HEK293 (cell line): ENCODE results near the gene CBX5.
A peak's percentile ranks its signal among the peaks of the same experiment; 100 is the strongest.

Experiments used
- CTCF ChIA-PET: fragments of 350-600 bp; formaldehyde crosslinking; extraction: SDS; loops from one replicate; lab custom pipeline; 2021; ENCODE audit warnings: antibody characterized with exemption; lab: Yijun Ruan, JAX
- POLR2A ChIA-PET: fragments of 300-600 bp; formaldehyde crosslinking; extraction: SDS; loops from one replicate; lab custom pipeline; 2020; ENCODE audit warnings: antibody characterized with exemption, inconsistent platforms; lab: Yijun Ruan, JAX
- H3K27ac ChIP-seq: fragments of 200-500 bp; sonication (Bioruptor generic); 2 replicates; pipeline ENCODE4 v1.5.1; 2014; ENCODE audit warnings: low read depth, low read length, control low read depth, inconsistent platforms; ENCODE audit errors: extremely low read depth
- H3K36me3 ChIP-seq, 2 experiments: fragments of 200-500 bp in 1 of 2; sonication (Bioruptor generic) in 1 of 2; 1 replicate in 1 of 2; 2 replicates in 1 of 2; pipeline ENCODE4 v1.5.1; 2014 to 2017; ENCODE audit warnings: inconsistent platforms in 2 of 2, low read length in 2 of 2; ENCODE audit not compliant: control insufficient read depth in 2 of 2, insufficient read depth in 1 of 2
- H3K4me1 ChIP-seq: fragments of 200-500 bp; sonication (Bioruptor generic); 2 replicates; pipeline ENCODE4 v1.5.1; 2014; ENCODE audit warnings: mild to moderate bottlenecking, low read length, inconsistent platforms; ENCODE audit not compliant: control insufficient read depth, insufficient read depth
- H3K4me3 ChIP-seq: 2 replicates; pipeline ENCODE4 v1.5.1; 2011; ENCODE audit warnings: low read depth, mild to moderate bottlenecking, control low read depth, low read length, moderate library complexity
- H3K9me3 ChIP-seq: fragments of 200-500 bp; sonication (Bioruptor generic); 2 replicates; pipeline ENCODE4 v1.5.1; 2014; ENCODE audit warnings: low read depth, low read length, inconsistent platforms; ENCODE audit not compliant: control insufficient read depth, insufficient read depth
- FEZF1 ChIP-seq: fragments of 450-650 bp; formaldehyde crosslinking; IDR thresholded peaks from 2 replicates; pipeline ENCODE4 v1.5.1; 2016; ENCODE audit warnings: missing biosample characterization, missing genetic modification characterization
- GLIS1 ChIP-seq: fragments of 450-650 bp; formaldehyde crosslinking; IDR thresholded peaks from 2 replicates; pipeline ENCODE4 v1.5.1; 2016; ENCODE audit warnings: missing biosample characterization, missing genetic modification characterization
- GLIS2 ChIP-seq: fragments of 450-650 bp; formaldehyde crosslinking; IDR thresholded peaks from 2 replicates; pipeline ENCODE4 v1.5.1; 2016; ENCODE audit warnings: missing biosample characterization, missing genetic modification characterization
- KLF1 ChIP-seq: fragments of 450-650 bp; formaldehyde crosslinking; IDR thresholded peaks from 2 replicates; pipeline ENCODE4 v1.5.1; 2016; ENCODE audit warnings: missing biosample characterization, missing genetic modification characterization
- KLF16 ChIP-seq: fragments of 450-650 bp; formaldehyde crosslinking; IDR thresholded peaks from 2 replicates; pipeline ENCODE4 v1.5.1; 2017; ENCODE audit warnings: missing biosample characterization, missing genetic modification characterization
- KLF17 ChIP-seq: fragments of 450-650 bp; formaldehyde crosslinking; IDR thresholded peaks from 2 replicates; pipeline ENCODE4 v1.5.1; 2016; ENCODE audit warnings: missing biosample characterization, missing genetic modification characterization
- KLF8 ChIP-seq: fragments of 450-650 bp; formaldehyde crosslinking; IDR thresholded peaks from 2 replicates; pipeline ENCODE4 v1.5.1; 2016; ENCODE audit warnings: missing biosample characterization, missing genetic modification characterization
- SP2 ChIP-seq: fragments of 450-650 bp; formaldehyde crosslinking; IDR thresholded peaks from 2 replicates; pipeline ENCODE4 v1.5.1; 2016; ENCODE audit warnings: missing biosample characterization, missing genetic modification characterization
- SP7 ChIP-seq: fragments of 450-650 bp; formaldehyde crosslinking; IDR thresholded peaks from 2 replicates; pipeline ENCODE4 v1.5.1; 2016; ENCODE audit warnings: missing biosample characterization, missing genetic modification characterization
- TCF7L2 ChIP-seq: IDR thresholded peaks from 2 replicates; pipeline ENCODE4 v1.6.1; 2011; ENCODE audit warnings: low read depth, mild to moderate bottlenecking, inconsistent platforms, low read length, moderate library complexity, borderline replicate concordance
- WT1 ChIP-seq: fragments of 450-650 bp; formaldehyde crosslinking; IDR thresholded peaks from 2 replicates; pipeline ENCODE4 v1.5.1; 2016; ENCODE audit warnings: missing biosample characterization, missing genetic modification characterization
- ZBTB1 ChIP-seq: fragments of 450-650 bp; formaldehyde crosslinking; IDR thresholded peaks from 2 replicates; pipeline ENCODE4 v1.5.1; 2016; ENCODE audit warnings: missing biosample characterization, missing genetic modification characterization
- ZFP41 ChIP-seq: fragments of 450-650 bp; formaldehyde crosslinking; IDR thresholded peaks from 2 replicates; pipeline ENCODE4 v1.5.1; 2016; ENCODE audit warnings: missing biosample characterization, missing genetic modification characterization, borderline replicate concordance
- ZFP69B ChIP-seq: fragments of 450-650 bp; formaldehyde crosslinking; IDR thresholded peaks from 2 replicates; pipeline ENCODE4 v1.5.1; 2016; ENCODE audit warnings: missing biosample characterization, missing genetic modification characterization
- ZIC2 ChIP-seq: fragments of 450-650 bp; formaldehyde crosslinking; IDR thresholded peaks from 2 replicates; pipeline ENCODE4 v1.5.1; 2016; ENCODE audit warnings: missing biosample characterization, missing genetic modification characterization
- ZNF10 ChIP-seq: fragments of 450-650 bp; formaldehyde crosslinking; IDR thresholded peaks from 2 replicates; pipeline ENCODE4 v1.5.1; 2017; ENCODE audit warnings: missing biosample characterization, missing genetic modification characterization
- ZNF138 ChIP-seq: fragments of 450-650 bp; formaldehyde crosslinking; IDR thresholded peaks from 2 replicates; pipeline ENCODE4 v1.5.1; 2016; ENCODE audit warnings: missing biosample characterization, missing genetic modification characterization, borderline replicate concordance
- ZNF16 ChIP-seq: fragments of 450-650 bp; formaldehyde crosslinking; IDR thresholded peaks from 2 replicates; pipeline ENCODE4 v1.5.1; 2016; ENCODE audit warnings: low read depth, missing biosample characterization, missing genetic modification characterization
- ZNF341 ChIP-seq: fragments of 450-650 bp; formaldehyde crosslinking; IDR thresholded peaks from 2 replicates; pipeline ENCODE4; 2016; ENCODE audit warnings: low read depth, missing biosample characterization, missing genetic modification characterization
- ZNF394 ChIP-seq: fragments of 450-650 bp; formaldehyde crosslinking; IDR thresholded peaks from 2 replicates; pipeline ENCODE4 v1.5.1; 2016; ENCODE audit warnings: missing biosample characterization, missing genetic modification characterization, mild to moderate bottlenecking, moderate library complexity, borderline replicate concordance
- ZNF398 ChIP-seq: fragments of 450-650 bp; formaldehyde crosslinking; IDR thresholded peaks from 2 replicates; pipeline ENCODE4 v1.5.1; 2017; ENCODE audit warnings: missing biosample characterization, missing genetic modification characterization
- ZNF423 ChIP-seq: fragments of 450-650 bp; formaldehyde crosslinking; IDR thresholded peaks from 2 replicates; pipeline ENCODE4 v1.5.1; 2016; ENCODE audit warnings: missing biosample characterization, missing genetic modification characterization
- ZNF544 ChIP-seq: fragments of 450-650 bp; formaldehyde crosslinking; IDR thresholded peaks from 2 replicates; pipeline ENCODE4 v1.5.0; 2017; ENCODE audit warnings: missing biosample characterization, missing genetic modification characterization
- ZNF549 ChIP-seq: fragments of 450-650 bp; IDR thresholded peaks from 2 replicates; pipeline ENCODE4 v1.5.1; 2018; ENCODE audit warnings: missing biosample characterization, missing genetic modification characterization, mild to moderate bottlenecking, inconsistent platforms, moderate library complexity
- ZNF692 ChIP-seq: fragments of 450-650 bp; formaldehyde crosslinking; IDR thresholded peaks from 2 replicates; pipeline ENCODE4 v1.5.1; 2016; ENCODE audit warnings: missing biosample characterization, missing genetic modification characterization
- ZNF701 ChIP-seq: fragments of 450-650 bp; formaldehyde crosslinking; IDR thresholded peaks from 2 replicates; pipeline ENCODE4 v1.5.1; 2016; ENCODE audit warnings: missing biosample characterization, missing genetic modification characterization
- ZSCAN30 ChIP-seq: fragments of 450-650 bp; IDR thresholded peaks from 2 replicates; pipeline ENCODE4 v1.5.1; 2018; ENCODE audit warnings: missing biosample characterization, mild to moderate bottlenecking, missing genetic modification characterization, moderate library complexity
- TF ChIP-seq, protein P1 (sequence below): fragments of 450-650 bp; formaldehyde crosslinking; IDR thresholded peaks from 2 replicates; pipeline ENCODE4 v1.5.1; 2016; ENCODE audit warnings: missing biosample characterization, missing genetic modification characterization
- TF ChIP-seq, protein P2 (sequence below): fragments of 450-650 bp; formaldehyde crosslinking; IDR thresholded peaks from 2 replicates; pipeline ENCODE4 v1.5.1; 2016; ENCODE audit warnings: missing biosample characterization, missing genetic modification characterization

The CBX5 gene

DNA sequence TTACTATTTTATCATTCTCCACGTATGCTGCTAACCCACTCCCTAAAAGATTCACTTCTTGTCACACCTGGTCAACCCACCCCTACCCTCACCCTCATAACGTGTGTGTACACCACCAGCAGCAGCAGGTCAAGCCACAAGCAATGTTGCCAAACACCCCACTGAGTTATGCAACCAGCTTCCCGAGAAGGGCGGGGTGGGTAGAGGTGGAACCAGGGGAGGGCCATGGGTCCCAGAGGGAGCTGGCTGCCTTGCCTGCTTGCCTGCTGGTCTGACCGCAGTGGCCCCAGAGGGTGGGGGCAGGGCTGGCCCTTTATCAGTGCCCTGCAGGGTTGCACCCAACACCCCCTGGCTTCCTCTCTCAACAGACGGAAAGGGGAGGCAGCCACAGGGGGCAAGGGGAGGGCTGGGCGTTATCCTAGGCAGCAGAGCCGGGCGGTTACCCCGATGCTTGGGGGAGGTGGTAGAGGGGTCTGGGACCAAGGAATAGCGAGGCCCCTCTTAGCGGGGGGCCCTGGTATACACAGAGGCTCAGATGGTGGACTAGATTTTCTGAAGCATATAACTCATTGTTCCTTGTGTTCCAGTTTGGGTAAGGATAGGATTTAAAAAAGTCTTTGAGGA is 24.4 kb upstream of the CBX5 start:
- Histone ChIP-seq H3K4me3 (no peak overlapping the region), H3K4me1 (peaks cover 11% of the 10 kb centered on the region), H3K9me3 (no peaks in the 10 kb centered on the region), H3K27ac (no peak overlapping the region), H3K36me3 (no peaks in the 10 kb centered on the region)
- ChIA-PET POLR2A (interaction anchor here (0.5 to 1.0 kb wide), 2 partner anchors 24 to 304 kb away, joined by 3 to 6 read pairs; partner anchors contain the start of genes CBX5, HNRNPA1 and HOXC9), CTCF (interaction anchor here (0.6 to 0.7 kb wide), 2 partner anchors 32 to 77 kb away, joined by 3 read pairs; no protein-coding TSS in a partner anchor)
- peak; percentile 76 for TF ChIP-seq ZFP69B
- peak; percentile 72 for TF ChIP-seq SP7 (tag by site-specific recombination)
- peak; percentile 96 for TF ChIP-seq GLIS1
- peak; percentile 54 for TF ChIP-seq SP2 (tag by site-specific recombination)
- TF ChIP-seq KLF8 (tag by site-specific recombination) = no peak
- TF ChIP-seq ZNF138 = no peak
- peak; percentile 70 for TF ChIP-seq ZNF692 (tag by site-specific recombination)
- no peak for TF ChIP-seq TCF7L2
- TF ChIP-seq ZNF16 = no peak
- TF ChIP-seq ZNF549 (tag by site-specific recombination) = no peak
- peak; percentile 95 for TF ChIP-seq ZNF423 (tag by site-specific recombination)
- TF ChIP-seq, protein P1, sequence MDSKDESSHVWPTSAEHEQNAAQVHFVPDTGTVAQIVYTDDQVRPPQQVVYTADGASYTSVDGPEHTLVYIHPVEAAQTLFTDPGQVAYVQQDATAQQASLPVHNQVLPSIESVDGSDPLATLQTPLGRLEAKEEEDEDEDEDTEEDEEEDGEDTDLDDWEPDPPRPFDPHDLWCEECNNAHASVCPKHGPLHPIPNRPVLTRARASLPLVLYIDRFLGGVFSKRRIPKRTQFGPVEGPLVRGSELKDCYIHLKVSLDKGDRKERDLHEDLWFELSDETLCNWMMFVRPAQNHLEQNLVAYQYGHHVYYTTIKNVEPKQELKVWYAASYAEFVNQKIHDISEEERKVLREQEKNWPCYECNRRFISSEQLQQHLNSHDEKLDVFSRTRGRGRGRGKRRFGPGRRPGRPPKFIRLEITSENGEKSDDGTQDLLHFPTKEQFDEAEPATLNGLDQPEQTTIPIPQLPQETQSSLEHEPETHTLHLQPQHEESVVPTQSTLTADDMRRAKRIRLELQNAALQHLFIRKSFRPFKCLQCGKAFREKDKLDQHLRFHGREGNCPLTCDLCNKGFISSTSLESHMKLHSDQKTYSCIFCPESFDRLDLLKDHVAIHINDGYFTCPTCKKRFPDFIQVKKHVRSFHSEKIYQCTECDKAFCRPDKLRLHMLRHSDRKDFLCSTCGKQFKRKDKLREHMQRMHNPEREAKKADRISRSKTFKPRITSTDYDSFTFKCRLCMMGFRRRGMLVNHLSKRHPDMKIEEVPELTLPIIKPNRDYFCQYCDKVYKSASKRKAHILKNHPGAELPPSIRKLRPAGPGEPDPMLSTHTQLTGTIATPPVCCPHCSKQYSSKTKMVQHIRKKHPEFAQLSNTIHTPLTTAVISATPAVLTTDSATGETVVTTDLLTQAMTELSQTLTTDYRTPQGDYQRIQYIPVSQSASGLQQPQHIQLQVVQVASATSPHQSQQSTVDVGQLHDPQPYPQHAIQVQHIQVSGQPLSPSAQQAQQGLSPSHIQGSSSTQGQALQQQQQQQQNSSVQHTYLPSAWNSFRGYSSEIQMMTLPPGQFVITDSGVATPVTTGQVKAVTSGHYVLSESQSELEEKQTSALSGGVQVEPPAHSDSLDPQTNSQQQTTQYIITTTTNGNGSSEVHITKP = no peak
- peak; percentile 90 for TF ChIP-seq GLIS2 (tag by site-specific recombination)
- no peak for TF ChIP-seq FEZF1
- peak; percentile 75 for TF ChIP-seq KLF17 (tag by site-specific recombination)
- peak; percentile 99 for TF ChIP-seq ZIC2 (tag by site-specific recombination)
- peak; percentile 62 for TF ChIP-seq ZNF341
- TF ChIP-seq ZNF701 (tag by site-specific recombination) = no peak
- TF ChIP-seq KLF1 (tag by site-specific recombination) = peak; percentile 97
- TF ChIP-seq ZNF394 (tag by site-specific recombination) = no peak
- TF ChIP-seq ZNF10 (tag by site-specific recombination) = no peak
- TF ChIP-seq ZNF544 (tag by site-specific recombination) = no peak
- 0 out of 2 replicates have a peak, but pooled peaks have one; percentile 53 for TF ChIP-seq KLF16 (tag by site-specific recombination)
- peak; percentile 82 for TF ChIP-seq ZNF398 (tag by site-specific recombination)
- TF ChIP-seq WT1 (tag by site-specific recombination) = peak; percentile 75
- TF ChIP-seq, protein P2, sequence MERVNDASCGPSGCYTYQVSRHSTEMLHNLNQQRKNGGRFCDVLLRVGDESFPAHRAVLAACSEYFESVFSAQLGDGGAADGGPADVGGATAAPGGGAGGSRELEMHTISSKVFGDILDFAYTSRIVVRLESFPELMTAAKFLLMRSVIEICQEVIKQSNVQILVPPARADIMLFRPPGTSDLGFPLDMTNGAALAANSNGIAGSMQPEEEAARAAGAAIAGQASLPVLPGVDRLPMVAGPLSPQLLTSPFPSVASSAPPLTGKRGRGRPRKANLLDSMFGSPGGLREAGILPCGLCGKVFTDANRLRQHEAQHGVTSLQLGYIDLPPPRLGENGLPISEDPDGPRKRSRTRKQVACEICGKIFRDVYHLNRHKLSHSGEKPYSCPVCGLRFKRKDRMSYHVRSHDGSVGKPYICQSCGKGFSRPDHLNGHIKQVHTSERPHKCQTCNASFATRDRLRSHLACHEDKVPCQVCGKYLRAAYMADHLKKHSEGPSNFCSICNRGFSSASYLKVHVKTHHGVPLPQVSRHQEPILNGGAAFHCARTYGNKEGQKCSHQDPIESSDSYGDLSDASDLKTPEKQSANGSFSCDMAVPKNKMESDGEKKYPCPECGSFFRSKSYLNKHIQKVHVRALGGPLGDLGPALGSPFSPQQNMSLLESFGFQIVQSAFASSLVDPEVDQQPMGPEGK (tag by site-specific recombination) = peak; percentile 53; the same call in 1 of the 2 replicates
- TF ChIP-seq ZSCAN30 (tag by site-specific recombination) = peak; percentile 23; the same call in 1 of the 2 replicates
- TF ChIP-seq ZFP41 (tag by site-specific recombination) = no peak
- no peak for TF ChIP-seq ZBTB1 (tag by site-specific recombination)
